Endodermal cell (in vitro differentiated cells): Measurements from ENCODE around the gene NKPD1. TPM values are rescaled to one million over a fixed set of nuclear protein-coding genes. Genes with fewer than 3 reads are reported as not detected.

Experiments
- DNase-seq: peaks from one replicate; pipeline ENCODE4 v3.0.0-alpha.2; 2017
- H3K27ac ChIP-seq: 2 replicates; pipeline ENCODE4 v1.5.1; 2013; ENCODE audit warnings: mild to moderate bottlenecking, low read depth, low read length, moderate library complexity
- H3K27me3 ChIP-seq: 2 replicates; pipeline ENCODE4 v1.6.1; 2013; ENCODE audit warnings: mild to moderate bottlenecking, low read length, moderate library complexity; ENCODE audit not compliant: insufficient read depth, control insufficient read depth, poor library complexity, severe bottlenecking
- H3K36me3 ChIP-seq: 2 replicates; pipeline ENCODE4 v1.7.0; 2013; ENCODE audit warnings: mild to moderate bottlenecking, low read length, moderate library complexity; ENCODE audit not compliant: control insufficient read depth, insufficient read depth
- H3K4me1 ChIP-seq: one replicate; pipeline ENCODE4 v1.7.0; 2013; ENCODE audit warnings: low read length; ENCODE audit not compliant: control insufficient read depth, insufficient read depth
- H3K4me3 ChIP-seq: 2 replicates; pipeline ENCODE4 v1.5.1; 2013; ENCODE audit warnings: mild to moderate bottlenecking, low read length, moderate library complexity
- H3K9ac ChIP-seq: 2 replicates; pipeline ENCODE4 v1.6.1; 2013; ENCODE audit warnings: mild to moderate bottlenecking, low read length, moderate library complexity; ENCODE audit not compliant: poor library complexity, severe bottlenecking; ENCODE audit errors: extremely low read depth
- H3K9me3 ChIP-seq: 2 replicates; pipeline ENCODE4 v1.6.1; 2013; ENCODE audit warnings: mild to moderate bottlenecking, low read length, moderate library complexity; ENCODE audit not compliant: control insufficient read depth
- H3K27ac Mint-ChIP-seq: 2 replicates; pipeline ENCODE4 v1.8.0; 2020; ENCODE audit warnings: mixed read lengths
- H3K27me3 Mint-ChIP-seq: 2 replicates; pipeline ENCODE4 v1.8.0; 2021; ENCODE audit warnings: mild to moderate bottlenecking, mixed read lengths; ENCODE audit not compliant: insufficient read depth
- H3K36me3 Mint-ChIP-seq: 2 replicates; pipeline ENCODE4 v1.8.0; 2020; ENCODE audit warnings: low read depth, mixed read lengths
- H3K4me1 Mint-ChIP-seq: 2 replicates; pipeline ENCODE4 v1.8.0; 2020; ENCODE audit warnings: mixed read lengths
- H3K4me3 Mint-ChIP-seq: 2 replicates; pipeline ENCODE4 v1.8.0; 2020; ENCODE audit warnings: mild to moderate bottlenecking, moderate library complexity, mixed read lengths
- H3K9me3 Mint-ChIP-seq: 2 replicates; pipeline ENCODE4 v1.8.0; 2020; ENCODE audit warnings: mild to moderate bottlenecking, mixed read lengths
- CTCF ChIP-seq: fragments of 200-600 bp; sonication (generic); conservative IDR thresholded peaks from 2 replicates; pipeline ENCODE4 v1.5.0; 2021; ENCODE audit warnings: antibody characterized with exemption, mild to moderate bottlenecking
- WGBS, 2 experiments: methylation state at CpG; one replicate each; pipeline versions ENCODE4 v1.1.5 to v1.1.7; 2013; ENCODE audit warnings: missing lambda C conversion rate in 2 of 2, mixed read lengths in 1 of 2; ENCODE audit not compliant: insufficient coverage in 1 of 2, insufficient read length in 1 of 2; 5-methylcytosine and 5-hydroxymethylcytosine counted together
- total RNA-seq, 2 donors: library from RNA; stranded (reverse); fragmentation: NEBNext Ultra II Directional in 1 of 2; extraction: Animal tissue kit (Norgen Biotek cat#: 25700) in 1 of 2; gene quantifications; 2 replicates in 1 of 2; 3 replicates in 1 of 2; pipeline ENCODE4 v1.2.1, GENCODE V29; 2021

NKPD1 gene
- total RNA-seq, 2 donors from 2014 or later = 0.15 to 0.22 TPM

GRCh38 chr19:45128146-45128545 lies 32.6 kb downstream of the NKPD1 start:
- H3K4me3 Mint-ChIP-seq = no peak overlapping the region
- Histone ChIP-seq H3K27me3 (no peaks in the 10 kb centered on the region), H3K4me1 (no peaks in the 10 kb centered on the region), H3K4me3 (no peak overlapping the region), H3K27ac (no peak overlapping the region), H3K9ac (no peak overlapping the region), H3K36me3 (peaks cover 4% of the 10 kb centered on the region), H3K9me3 (no peaks in the 10 kb centered on the region)
- H3K27me3 Mint-ChIP-seq = no peaks in the 10 kb centered on the region
- peaks cover 6% of the 10 kb centered on the region for H3K4me1 Mint-ChIP-seq
- no peak for TF ChIP-seq CTCF
- 85 to 87% methylated on average over 4 to 5 of the region's 5 CpGs for WGBS, 2 experiments
- no peaks in the 10 kb centered on the region for H3K9me3 Mint-ChIP-seq
- DNase-seq = no peak
- no peak overlapping the region for H3K27ac Mint-ChIP-seq
- no peaks in the 10 kb centered on the region for H3K36me3 Mint-ChIP-seq

DNA sequence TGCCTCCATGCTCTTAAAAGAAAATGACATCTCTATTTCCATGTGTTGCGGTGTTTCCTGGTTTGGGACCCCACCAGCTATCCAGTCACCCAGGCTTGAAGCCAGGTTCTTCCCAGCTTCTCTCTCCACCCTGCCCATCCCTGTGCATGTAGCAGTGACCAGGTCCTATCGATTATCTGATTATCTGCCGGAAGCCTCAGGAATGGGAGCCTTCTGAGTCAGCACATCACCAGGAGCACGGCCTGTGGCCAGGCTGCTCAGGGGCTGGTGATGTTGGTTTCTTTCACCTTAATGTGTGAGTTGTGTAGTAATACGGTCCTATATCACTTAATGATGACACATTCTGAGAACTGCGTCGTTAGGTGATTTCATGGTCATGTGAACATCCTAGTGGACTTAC lies 34.1 kb downstream of the NKPD1 start:
- H3K27me3 ChIP-seq = no peaks in the 10 kb centered on the region
- Mint-ChIP-seq H3K4me1 (peaks cover 6% of the 10 kb centered on the region), H3K27ac (no peak overlapping the region), H3K9me3 (no peaks in the 10 kb centered on the region), H3K4me3 (no peak overlapping the region), H3K27me3 (no peaks in the 10 kb centered on the region), H3K36me3 (no peaks in the 10 kb centered on the region)
- no peak overlapping the region for H3K9ac ChIP-seq
- H3K4me3 ChIP-seq = no peak overlapping the region
- H3K27ac ChIP-seq = no peak overlapping the region
- no peaks in the 10 kb centered on the region for H3K9me3 ChIP-seq
- no peak for DNase-seq
- 88% methylated on average over 5 to 7 of the region's 7 CpGs for WGBS, 2 experiments
- no peak for TF ChIP-seq CTCF
- H3K4me1 ChIP-seq = no peaks in the 10 kb centered on the region
- H3K36me3 ChIP-seq = peaks cover under 1% of the 10 kb centered on the region

- Mint-ChIP-seq H3K27me3 (no peaks in the 10 kb centered on the region), H3K4me3 (no peak overlapping the region), H3K4me1 (peaks cover 6% of the 10 kb centered on the region), H3K27ac (no peak overlapping the region), H3K36me3 (no peaks in the 10 kb centered on the region), H3K9me3 (no peaks in the 10 kb centered on the region)
- peak; percentile 93 for TF ChIP-seq CTCF
- H3K36me3 ChIP-seq = no peaks in the 10 kb centered on the region
- no peak overlapping the region for H3K27ac ChIP-seq
- peak; percentile 97 for DNase-seq
- no peaks in the 10 kb centered on the region for H3K27me3 ChIP-seq
- H3K4me1 ChIP-seq = no peaks in the 10 kb centered on the region
- WGBS, 2 experiments = 71% methylated on average over 8 to 12 of the region's 12 CpGs
- no peaks in the 10 kb centered on the region for H3K9me3 ChIP-seq
- H3K4me3 ChIP-seq = no peak overlapping the region
- no peak overlapping the region for H3K9ac ChIP-seq
These were observed 34.7 kb downstream of the NKPD1 start for GRCh38 chr19:45125975-45126493.
